GM18505 (cell line): ENCODE results near the gene TMEM26.

Source experiments
- ATAC-seq: cut with Tn5 transposase; IDR thresholded peaks from one replicate; pipeline ENCODE4 v1.9.1; 2021; ENCODE audit not compliant: unreplicated experiment
- POLR2A ChIP-seq: IDR thresholded peaks from 4 replicates; pipeline ENCODE4 v1.6.1; 2011; ENCODE audit warnings: borderline replicate concordance; ENCODE audit not compliant: insufficient read depth, insufficient read length; ENCODE audit errors: extremely low read depth

TMEM26 gene

GRCh38 chr10:61376908-61377368 lies 76.2 kb downstream of the TMEM26 start:
- no peak for ATAC-seq
- no peak for TF ChIP-seq POLR2A

GRCh38 chr10:61376377-61376776 lies 76.8 kb downstream of the TMEM26 start:
- no peak for ATAC-seq
- TF ChIP-seq POLR2A = no peak

GRCh38 chr10:61366365-61366764 lies 86.8 kb downstream of the TMEM26 start:
- TF ChIP-seq POLR2A = no peak

GRCh38 chr10:61364619-61365018 lies 88.6 kb downstream of the TMEM26 start:
- ATAC-seq = no peak

More at GRCh38 chr10:61366365-61366764, 86.8 kb downstream of the TMEM26 start:
- no peak for ATAC-seq

GRCh38 chr10:61363006-61363405 lies 90.2 kb downstream of the TMEM26 start:
- ATAC-seq = no peak
- TF ChIP-seq POLR2A = no peak

More at GRCh38 chr10:61364619-61365018, 88.6 kb downstream of the TMEM26 start:
- TF ChIP-seq POLR2A = no peak

- no peak for ATAC-seq
- no peak for TF ChIP-seq POLR2A
Observed at GRCh38 chr10:61359452-61359851, 93.7 kb downstream of the TMEM26 start.

- no peak for ATAC-seq
- no peak for TF ChIP-seq POLR2A
Observed at GRCh38 chr10:61357687-61358086, 95.5 kb downstream of the TMEM26 start.
